ENCODE results near the gene ASIC4. TPM values are rescaled to one million over a fixed set of nuclear protein-coding genes. Genes with fewer than 3 reads are reported as not detected.

ASIC4 gene
- polyA plus RNA-seq, 3 donors = 0.07 to 0.14 (median 0.11) TPM

- no peak for DNase-seq (ENCODE audit: low read depth in 3 of 3, low spot score in 2 of 3)
These were observed 1.6 kb upstream of the ASIC4 start for GRCh38 chr2:219512524-219513216.

- no peak for DNase-seq (ENCODE audit: low read depth in 3 of 3, low spot score in 2 of 3)
These were observed 495 bp upstream of the ASIC4 start for GRCh38 chr2:219513787-219514186.

GRCh38 chr2:219514836-219515235 lies 554 bp downstream of the ASIC4 start:
- no peak for DNase-seq (ENCODE audit: low read depth in 3 of 3, low spot score in 2 of 3)

- no peak for DNase-seq (ENCODE audit: low read depth in 3 of 3, low spot score in 2 of 3)
These were observed 1.8 kb downstream of the ASIC4 start for GRCh38 chr2:219515874-219516629.

GRCh38 chr2:219516888-219517287 lies 2.6 kb downstream of the ASIC4 start:
- no peak for DNase-seq (ENCODE audit: low read depth in 3 of 3, low spot score in 2 of 3)

GRCh38 chr2:219517954-219518778 lies 3.9 kb downstream of the ASIC4 start:
- DNase-seq (ENCODE audit: low read depth in 3 of 3, low spot score in 2 of 3) = no peak

- DNase-seq (ENCODE audit: low read depth in 3 of 3, low spot score in 2 of 3) = no peak
These were observed 5.2 kb downstream of the ASIC4 start for GRCh38 chr2:219519526-219519916.

GRCh38 chr2:219520079-219520478 lies 5.8 kb downstream of the ASIC4 start:
- DNase-seq (ENCODE audit: low read depth in 3 of 3, low spot score in 2 of 3) = no peak

- DNase-seq (ENCODE audit: low read depth in 3 of 3, low spot score in 2 of 3) = no peak
These were observed 7.0 kb downstream of the ASIC4 start for GRCh38 chr2:219521066-219521880.

- no peak for DNase-seq (ENCODE audit: low read depth in 3 of 3, low spot score in 2 of 3)
These were observed 8.1 kb downstream of the ASIC4 start for GRCh38 chr2:219522111-219523030.

GRCh38 chr2:219523031-219523671 lies 8.9 kb downstream of the ASIC4 start:
- DNase-seq (ENCODE audit: low read depth in 3 of 3, low spot score in 2 of 3) = no peak

- DNase-seq (ENCODE audit: low read depth in 3 of 3, low spot score in 2 of 3) = no peak
These were observed 10.5 kb downstream of the ASIC4 start for GRCh38 chr2:219524817-219525216.

- DNase-seq (ENCODE audit: low read depth in 3 of 3, low spot score in 2 of 3) = no peak
These were observed 11.4 kb downstream of the ASIC4 start for GRCh38 chr2:219525533-219526232.

GRCh38 chr2:219526320-219527075 lies 12.2 kb downstream of the ASIC4 start:
- no peak for DNase-seq (ENCODE audit: low read depth in 3 of 3, low spot score in 2 of 3)

GRCh38 chr2:219527076-219527394 lies 12.8 kb downstream of the ASIC4 start:
- DNase-seq (ENCODE audit: low read depth in 3 of 3, low spot score in 2 of 3) = no peak

GRCh38 chr2:219527472-219527871 lies 13.2 kb downstream of the ASIC4 start:
- no peak for DNase-seq (ENCODE audit: low read depth in 3 of 3, low spot score in 2 of 3)

GRCh38 chr2:219530048-219530963 lies 16.0 kb downstream of the ASIC4 start:
- peak in 1 of 3 donors; percentile 65 for DNase-seq (ENCODE audit: low read depth in 3 of 3, low spot score in 2 of 3)
